HUES6 (cell line): Measurements from ENCODE around the gene NOC3L.

Source experiments
- H3K27ac ChIP-seq: 2 replicates; pipeline ENCODE4 v1.7.0; 2013; ENCODE audit warnings: low read depth, mild to moderate bottlenecking, low read length, inconsistent platforms
- H3K27me3 ChIP-seq: 2 replicates; pipeline ENCODE4 v1.6.1; 2013; ENCODE audit warnings: low read length; ENCODE audit not compliant: control insufficient read depth, insufficient read depth
- H3K36me3 ChIP-seq: 2 replicates; pipeline ENCODE4 v1.6.1; 2013; ENCODE audit warnings: low read length; ENCODE audit not compliant: control insufficient read depth, insufficient read depth
- H3K4me1 ChIP-seq: 2 replicates; pipeline ENCODE4 v1.6.1; 2013; ENCODE audit warnings: low read length; ENCODE audit not compliant: control insufficient read depth, insufficient read depth
- H3K4me3 ChIP-seq: 2 replicates; pipeline ENCODE4 v1.5.1; 2013; ENCODE audit warnings: low read depth, low read length
- H3K9ac ChIP-seq: one replicate; pipeline ENCODE4 v1.6.1; 2013; ENCODE audit warnings: mild to moderate bottlenecking, low read length
- H3K9me3 ChIP-seq: 2 replicates; pipeline ENCODE4 v1.6.1; 2013; ENCODE audit warnings: low read depth, low read length; ENCODE audit not compliant: control insufficient read depth, insufficient read depth

The NOC3L gene

GRCh38 chr10:94362360-94363250 is at the start of gene NOC3L:
Gene NOC3L (minus strand): TSS chr10:94362939. CDS start chr10:94362838, 101 bp downstream.
- peak within 1 kb of the TSS; percentile 75 for H3K4me3 ChIP-seq
- peaks cover 33% of the 10 kb centered on the region for H3K36me3 ChIP-seq
- peak within 1 kb of the TSS; percentile 75 for H3K9ac ChIP-seq
- H3K27me3 ChIP-seq, result peaks cover 16% of the 10 kb centered on the region
- H3K4me1 ChIP-seq, result peaks cover 6% of the 10 kb centered on the region; the same call in 1 of the 2 replicates
- peak within 1 kb of the TSS; percentile 14; the same call in 1 of the 2 replicates for H3K27ac ChIP-seq
- no peaks in the 10 kb centered on the region for H3K9me3 ChIP-seq

- H3K36me3 ChIP-seq, result no peaks in the 10 kb centered on the region
- H3K4me1 ChIP-seq, result peaks cover 4% of the 10 kb centered on the region
- no peak overlapping the region for H3K27ac ChIP-seq
- no peak overlapping the region for H3K9ac ChIP-seq
- no peak overlapping the region for H3K4me3 ChIP-seq
- no peaks in the 10 kb centered on the region for H3K27me3 ChIP-seq
- H3K9me3 ChIP-seq, result no peaks in the 10 kb centered on the region
These were observed 49.7 kb upstream of the NOC3L start for GRCh38 chr10:94412449-94412848.

DNA sequence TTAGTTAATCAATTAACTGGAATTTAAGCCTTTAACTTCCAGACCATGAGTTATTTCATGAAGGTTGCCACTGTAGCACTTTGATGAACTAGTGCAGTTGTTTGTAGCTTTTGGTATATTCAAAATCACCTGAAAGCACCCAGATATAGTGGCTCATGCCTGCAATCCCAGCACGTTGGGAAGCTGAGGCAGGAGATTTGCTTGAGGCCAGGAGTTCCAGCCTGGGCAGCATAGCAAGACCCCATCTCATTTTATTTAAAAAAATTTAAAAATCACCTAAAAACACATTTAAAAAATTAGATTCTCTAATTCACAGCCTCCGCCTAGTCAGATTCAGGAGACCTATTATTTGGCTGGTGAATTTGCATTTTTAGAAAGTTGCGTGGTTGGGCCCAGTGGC is 48.6 kb upstream of the NOC3L start:
- Histone ChIP-seq H3K36me3 (no peaks in the 10 kb centered on the region), H3K9me3 (no peaks in the 10 kb centered on the region), H3K4me1 (peaks cover 4% of the 10 kb centered on the region), H3K27me3 (no peaks in the 10 kb centered on the region), H3K27ac (no peak overlapping the region), H3K9ac (no peak overlapping the region), H3K4me3 (no peak overlapping the region)

- Histone ChIP-seq H3K4me3 (no peak overlapping the region), H3K4me1 (peaks cover 4% of the 10 kb centered on the region), H3K9me3 (no peaks in the 10 kb centered on the region), H3K9ac (no peak overlapping the region), H3K27ac (no peak overlapping the region), H3K36me3 (no peaks in the 10 kb centered on the region), H3K27me3 (peaks cover 15% of the 10 kb centered on the region)
These were observed 46.4 kb upstream of the NOC3L start for GRCh38 chr10:94409021-94409657.

DNA sequence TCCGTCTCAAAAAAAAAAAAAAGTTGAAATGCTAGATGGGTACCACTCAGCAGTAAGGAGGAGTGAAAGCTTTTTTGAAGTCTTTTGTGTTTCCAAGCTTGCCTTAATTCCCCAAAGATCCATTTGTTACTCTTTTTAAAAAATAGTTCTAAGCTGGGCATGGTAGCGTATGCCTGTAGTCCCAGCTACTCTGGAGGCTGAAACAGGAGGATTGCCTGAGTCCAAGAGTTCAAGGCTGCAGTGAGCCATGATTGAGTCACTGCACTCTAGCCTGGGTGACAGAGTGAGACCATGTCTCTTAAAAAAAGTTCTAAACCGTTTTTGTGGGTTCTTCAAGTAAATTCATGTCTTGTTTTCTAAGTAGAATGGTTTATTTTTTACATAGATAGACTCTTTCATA is 44.9 kb upstream of the NOC3L start:
- H3K27me3 ChIP-seq, result peaks cover 28% of the 10 kb centered on the region
- H3K9me3 ChIP-seq, result no peaks in the 10 kb centered on the region
- no peaks in the 10 kb centered on the region for H3K36me3 ChIP-seq
- H3K4me3 ChIP-seq, result no peak overlapping the region
- no peak overlapping the region for H3K27ac ChIP-seq
- peaks cover 4% of the 10 kb centered on the region for H3K4me1 ChIP-seq
- no peak overlapping the region for H3K9ac ChIP-seq

- H3K36me3 ChIP-seq, result no peaks in the 10 kb centered on the region
- H3K4me1 ChIP-seq, result peaks cover 4% of the 10 kb centered on the region
- H3K27ac ChIP-seq, result no peak overlapping the region
- H3K4me3 ChIP-seq, result no peak overlapping the region
- H3K9ac ChIP-seq, result no peak overlapping the region
- H3K27me3 ChIP-seq, result peaks cover 30% of the 10 kb centered on the region
- no peaks in the 10 kb centered on the region for H3K9me3 ChIP-seq
These were observed 42.7 kb upstream of the NOC3L start for GRCh38 chr10:94405406-94405805.

- Histone ChIP-seq H3K4me3 (peak overlapping the region; percentile 94), H3K36me3 (no peaks in the 10 kb centered on the region), H3K9ac (peak overlapping the region; percentile 79), H3K4me1 (no peaks in the 10 kb centered on the region; the same call in 1 of the 2 replicates), H3K9me3 (no peaks in the 10 kb centered on the region), H3K27me3 (peaks cover 30% of the 10 kb centered on the region), H3K27ac (no peak overlapping the region)
These were observed 40.9 kb upstream of the NOC3L start for GRCh38 chr10:94403380-94404213.

DNA sequence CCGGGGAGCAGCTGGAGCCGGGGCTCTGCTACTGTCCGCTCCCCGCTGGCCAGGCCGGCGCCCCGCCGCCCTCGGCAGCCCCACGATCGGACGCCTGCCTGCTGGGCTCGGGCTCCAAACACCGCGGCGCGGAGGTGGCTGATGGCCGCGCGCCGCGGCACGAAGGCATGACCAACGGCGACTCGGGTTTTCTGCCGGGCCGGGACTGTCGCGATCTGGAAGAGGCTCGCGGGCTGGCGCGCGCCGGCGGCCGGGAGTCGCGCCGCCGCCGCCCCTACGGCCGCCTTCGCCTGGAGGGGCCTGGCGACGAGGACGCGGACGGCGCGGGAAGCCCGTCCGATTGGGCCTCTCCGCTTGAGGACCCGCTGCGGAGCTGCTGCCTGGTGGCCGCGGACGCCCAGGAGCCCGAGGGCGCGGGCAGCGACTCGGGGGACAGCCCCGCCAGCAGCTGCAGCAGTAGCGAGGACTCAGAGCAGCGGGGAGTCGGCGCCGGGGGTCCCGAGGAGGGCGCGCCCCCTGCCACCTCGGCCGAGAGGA is 40.2 kb upstream of the NOC3L start:
- H3K4me1 ChIP-seq, result no peaks in the 10 kb centered on the region; the same call in 1 of the 2 replicates
- no peaks in the 10 kb centered on the region for H3K9me3 ChIP-seq
- peak overlapping the region; percentile 79 for H3K9ac ChIP-seq
- H3K27me3 ChIP-seq, result peaks cover 30% of the 10 kb centered on the region
- no peak overlapping the region for H3K27ac ChIP-seq
- peak overlapping the region; percentile 94 for H3K4me3 ChIP-seq
- H3K36me3 ChIP-seq, result no peaks in the 10 kb centered on the region

DNA sequence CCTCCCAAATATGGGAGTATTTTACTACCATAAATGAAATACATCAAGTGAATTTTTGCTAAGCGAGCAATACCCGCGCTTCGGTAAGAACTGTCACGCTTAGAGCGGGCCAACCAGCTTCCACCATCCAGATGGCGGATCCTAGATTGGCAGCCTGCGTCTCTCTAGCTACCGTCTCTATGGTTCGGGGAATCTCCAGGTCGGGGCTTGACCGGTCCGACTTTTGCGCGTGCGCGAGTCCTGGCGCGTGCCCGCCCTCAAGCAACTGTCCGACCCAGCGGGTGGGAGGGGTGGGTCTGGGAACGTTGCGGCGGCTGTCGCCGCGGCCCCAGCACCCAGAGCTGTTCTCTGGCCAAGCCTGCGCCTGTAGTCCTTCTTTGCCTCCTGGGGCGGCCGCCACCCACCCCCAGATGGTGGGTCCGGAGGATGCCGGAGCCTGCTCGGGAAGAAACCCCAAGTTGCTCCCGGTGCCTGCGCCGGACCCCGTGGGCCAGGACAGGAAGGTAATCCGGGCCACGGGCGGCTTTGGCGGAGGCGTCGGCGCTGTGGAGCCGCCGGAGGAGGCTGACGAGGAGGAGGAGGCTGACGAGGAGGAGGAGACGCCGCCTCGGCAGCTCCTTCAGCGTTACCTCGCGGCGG is 39.6 kb upstream of the NOC3L start, which contains the start of gene TBC1D12:
TBC1D12 (plus strand) TSS at position 338 of the 639 bp plus-strand sequence; CDS start at position 411, 73 bp downstream.
- no peaks in the 10 kb centered on the region for H3K36me3 ChIP-seq
- H3K4me1 ChIP-seq, result no peaks in the 10 kb centered on the region; the same call in 1 of the 2 replicates
- peak within 1 kb of the TSS; percentile 94 for H3K4me3 ChIP-seq
- peak within 1 kb of the TSS; percentile 79 for H3K9ac ChIP-seq
- peaks cover 30% of the 10 kb centered on the region for H3K27me3 ChIP-seq
- H3K9me3 ChIP-seq, result no peaks in the 10 kb centered on the region
- H3K27ac ChIP-seq, result no peak within 1 kb of the TSS

GRCh38 chr10:94398762-94399161 is 36.0 kb upstream of the NOC3L start:
- H3K4me1 ChIP-seq, result no peaks in the 10 kb centered on the region
- H3K9ac ChIP-seq, result no peak overlapping the region
- no peak overlapping the region for H3K4me3 ChIP-seq
- H3K27ac ChIP-seq, result no peak overlapping the region
- peaks cover 12% of the 10 kb centered on the region for H3K27me3 ChIP-seq
- no peaks in the 10 kb centered on the region for H3K36me3 ChIP-seq
- no peaks in the 10 kb centered on the region for H3K9me3 ChIP-seq
